22Rv1 (cell line): Measurements from ENCODE around the gene BAMBI.

Source experiments
- H3K27ac ChIP-seq: fragments of 450-650 bp; 2 replicates; pipeline ENCODE4 v1.5.1; 2017
- ZFX ChIP-seq: fragments of 450-650 bp; IDR thresholded peaks from 2 replicates; pipeline ENCODE4 v1.6.1; 2017; ENCODE audit warnings: antibody characterized with exemption, borderline replicate concordance
- TF ChIP-seq, protein P1 (sequence below): fragments of 450-650 bp; IDR thresholded peaks from 2 replicates; pipeline ENCODE4 v1.5.1; 2017; ENCODE audit warnings: mild to moderate bottlenecking

The BAMBI gene

DNA sequence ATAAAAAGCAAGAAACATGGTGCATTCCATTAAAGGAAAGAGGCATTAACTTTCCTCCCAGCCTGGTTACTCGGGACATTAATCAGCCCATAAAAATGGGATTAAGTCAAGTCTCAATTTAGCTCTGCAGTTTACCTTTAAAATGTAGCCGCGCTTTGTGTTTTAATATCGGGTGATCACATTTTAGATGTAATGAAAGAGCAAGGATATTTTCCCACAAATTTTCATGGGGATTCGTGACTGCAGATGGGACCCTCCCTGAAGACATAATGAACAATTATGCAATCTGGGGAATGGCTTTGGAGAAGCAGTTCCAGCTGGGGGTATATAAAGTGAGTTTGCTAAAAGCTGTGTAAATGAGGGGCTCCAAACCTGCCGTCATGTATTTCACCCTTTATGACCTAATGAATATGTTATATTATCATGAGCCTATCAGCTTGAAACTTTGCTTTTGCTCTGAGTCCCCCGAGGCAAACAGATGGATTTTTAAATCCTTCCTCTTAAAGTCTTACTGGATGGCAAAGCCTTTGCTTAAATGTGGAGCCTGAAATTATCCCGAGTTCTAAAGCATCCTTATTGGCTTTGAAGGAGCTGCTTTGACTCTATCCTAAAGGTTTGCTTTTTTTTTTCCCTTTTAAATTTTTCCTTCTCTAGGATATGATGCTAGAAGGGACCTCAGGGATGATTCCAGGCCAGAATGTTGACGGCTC lies 31.8 kb downstream of the BAMBI start:
- TF ChIP-seq, protein P1, sequence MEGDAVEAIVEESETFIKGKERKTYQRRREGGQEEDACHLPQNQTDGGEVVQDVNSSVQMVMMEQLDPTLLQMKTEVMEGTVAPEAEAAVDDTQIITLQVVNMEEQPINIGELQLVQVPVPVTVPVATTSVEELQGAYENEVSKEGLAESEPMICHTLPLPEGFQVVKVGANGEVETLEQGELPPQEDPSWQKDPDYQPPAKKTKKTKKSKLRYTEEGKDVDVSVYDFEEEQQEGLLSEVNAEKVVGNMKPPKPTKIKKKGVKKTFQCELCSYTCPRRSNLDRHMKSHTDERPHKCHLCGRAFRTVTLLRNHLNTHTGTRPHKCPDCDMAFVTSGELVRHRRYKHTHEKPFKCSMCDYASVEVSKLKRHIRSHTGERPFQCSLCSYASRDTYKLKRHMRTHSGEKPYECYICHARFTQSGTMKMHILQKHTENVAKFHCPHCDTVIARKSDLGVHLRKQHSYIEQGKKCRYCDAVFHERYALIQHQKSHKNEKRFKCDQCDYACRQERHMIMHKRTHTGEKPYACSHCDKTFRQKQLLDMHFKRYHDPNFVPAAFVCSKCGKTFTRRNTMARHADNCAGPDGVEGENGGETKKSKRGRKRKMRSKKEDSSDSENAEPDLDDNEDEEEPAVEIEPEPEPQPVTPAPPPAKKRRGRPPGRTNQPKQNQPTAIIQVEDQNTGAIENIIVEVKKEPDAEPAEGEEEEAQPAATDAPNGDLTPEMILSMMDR: no peak
- no peak for TF ChIP-seq ZFX
- no peak overlapping the region for H3K27ac ChIP-seq

DNA sequence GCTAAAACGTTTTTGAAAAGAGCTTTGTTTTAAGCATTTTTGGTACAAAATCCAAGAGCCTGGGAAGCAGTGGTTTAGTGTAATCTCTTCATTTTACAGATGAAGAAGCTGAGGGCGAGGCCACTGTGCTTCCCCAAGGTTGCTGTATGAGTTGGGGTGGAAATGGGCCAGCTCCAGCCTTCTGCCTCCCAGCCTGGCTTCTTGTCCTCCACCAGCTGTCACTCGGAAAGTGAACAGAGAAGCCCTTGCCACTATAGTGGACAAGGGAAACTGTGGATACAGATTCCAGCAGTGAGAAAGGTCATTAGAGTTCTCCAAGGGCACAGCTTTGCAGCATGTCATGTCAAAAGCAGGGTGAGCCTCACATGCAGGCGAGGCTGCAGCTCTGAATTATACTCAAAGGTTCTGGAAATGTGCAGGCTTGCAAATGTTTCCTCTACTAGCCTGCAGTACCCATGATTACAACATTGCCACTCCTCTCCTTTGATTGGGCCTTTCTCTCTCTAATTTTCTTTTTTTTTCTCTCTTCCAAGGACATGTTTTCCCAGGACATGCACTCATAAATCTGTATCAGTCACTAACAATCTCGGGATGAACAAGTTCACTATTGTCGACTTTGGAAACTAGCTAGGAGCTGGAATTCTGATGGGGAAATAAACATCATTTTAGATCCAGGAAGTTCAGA lies 33.0 kb downstream of the BAMBI start:
- TF ChIP-seq, protein P1: no peak
- no peak for TF ChIP-seq ZFX
- no peak overlapping the region for H3K27ac ChIP-seq

DNA sequence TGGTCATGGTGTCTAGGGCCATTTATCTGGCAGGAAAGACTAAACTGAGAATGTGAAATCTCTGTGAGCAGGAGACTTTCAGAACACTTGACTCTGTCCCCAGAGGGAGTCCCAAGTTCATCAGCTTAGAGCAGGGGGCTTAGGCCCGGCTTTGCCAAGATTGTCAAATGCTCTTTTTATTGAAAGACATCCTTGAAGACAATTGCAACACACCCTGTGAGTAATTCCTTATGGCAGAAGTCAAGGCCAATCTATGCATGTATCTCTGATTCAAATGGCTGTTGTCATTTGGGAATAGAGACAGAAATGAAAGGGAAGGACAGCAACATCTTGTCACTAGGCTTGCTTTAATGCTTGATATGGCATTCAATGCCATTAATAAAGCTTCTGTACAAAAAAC lies 33.7 kb downstream of the BAMBI start:
- H3K27ac ChIP-seq: no peak overlapping the region
- no peak for TF ChIP-seq ZFX
- TF ChIP-seq, protein P1: no peak

DNA sequence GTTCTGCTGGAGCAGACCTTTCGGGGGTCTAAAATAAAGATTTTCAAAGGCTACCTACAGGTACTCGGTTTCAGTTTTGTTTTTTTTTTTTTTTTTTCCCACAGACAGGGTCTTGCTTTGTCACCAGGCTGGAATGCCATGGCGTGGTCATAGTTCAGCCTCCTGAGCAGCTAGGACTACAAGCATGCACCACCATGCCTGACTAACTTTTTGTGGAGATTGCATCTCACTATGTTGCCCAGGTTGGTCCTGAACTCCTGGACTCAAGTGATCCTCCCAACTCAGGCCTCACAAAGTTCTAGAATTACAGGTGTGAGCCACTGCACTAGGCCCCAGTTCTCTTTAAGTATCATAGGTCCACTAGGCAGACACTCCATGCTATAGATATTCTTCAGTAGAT lies 34.5 kb downstream of the BAMBI start:
- TF ChIP-seq, protein P1: no peak
- no peak for TF ChIP-seq ZFX
- no peak overlapping the region for H3K27ac ChIP-seq

DNA sequence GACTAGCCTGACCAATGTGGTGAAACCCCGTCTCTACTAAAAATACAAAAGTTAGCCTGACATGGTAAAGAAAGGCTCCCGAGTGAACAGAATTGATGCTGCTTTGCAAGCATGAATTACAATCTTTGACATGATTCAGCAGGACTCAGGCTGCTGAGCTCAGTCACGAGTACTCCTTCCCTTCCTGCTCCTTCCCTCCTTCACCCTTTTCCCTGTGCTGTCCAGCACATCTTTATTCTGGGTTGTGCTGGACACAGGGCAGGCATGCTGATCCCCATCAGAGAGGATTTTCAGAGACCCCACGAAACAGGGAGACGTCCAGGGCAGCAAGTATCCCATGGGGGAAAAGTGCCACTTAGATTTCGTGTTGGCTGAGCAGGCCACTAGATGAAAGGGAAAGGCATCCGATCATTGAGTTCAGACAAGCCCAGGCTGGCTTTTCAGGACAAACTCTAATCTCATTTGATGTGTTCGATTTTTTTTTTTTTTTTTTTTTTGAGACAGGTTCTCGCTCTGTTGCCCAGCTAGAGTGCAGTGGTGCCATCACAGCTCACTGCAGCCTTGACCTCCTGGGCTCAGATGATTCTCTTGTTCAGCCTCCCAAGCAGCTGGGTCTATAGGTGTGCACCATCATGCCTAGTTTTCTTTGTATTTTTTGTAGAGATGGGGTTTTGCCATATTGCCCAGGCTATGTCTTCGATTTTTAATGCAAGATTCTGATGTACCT lies 36.5 kb downstream of the BAMBI start:
- no peak overlapping the region for H3K27ac ChIP-seq
- no peak for TF ChIP-seq ZFX
- TF ChIP-seq, protein P1: no peak

DNA sequence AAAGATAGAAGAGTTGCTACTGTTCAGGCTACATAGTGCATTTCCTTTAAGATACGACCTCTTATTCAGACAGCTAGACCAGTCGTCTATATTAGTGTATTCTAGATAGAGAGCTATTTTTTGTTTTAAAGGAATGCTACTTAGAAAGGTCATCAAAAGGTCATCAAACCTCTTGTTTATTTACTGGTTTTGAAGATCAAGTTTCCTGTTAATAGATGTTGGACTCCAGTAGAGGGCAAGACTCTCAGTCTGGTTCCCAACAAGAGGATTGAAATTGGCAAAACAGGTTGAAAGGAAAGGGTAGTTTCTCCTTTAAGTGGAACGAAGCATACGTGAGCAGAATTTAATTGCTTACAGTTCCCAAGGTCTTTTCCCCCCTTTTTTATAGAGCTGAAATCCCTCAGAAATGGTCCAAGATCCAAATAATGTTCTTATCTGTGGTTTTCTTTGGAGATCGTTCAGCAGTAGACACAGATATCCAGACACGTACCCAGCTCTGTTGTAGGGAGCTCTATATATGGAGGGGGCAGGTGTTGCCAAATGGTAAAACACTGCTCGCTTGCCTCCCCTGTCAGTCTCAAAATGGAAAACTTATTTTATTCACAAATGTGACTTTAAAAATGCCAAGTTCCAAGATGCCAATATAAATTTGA lies 37.2 kb downstream of the BAMBI start:
- no peak overlapping the region for H3K27ac ChIP-seq
- TF ChIP-seq, protein P1: no peak
- no peak for TF ChIP-seq ZFX
